Fibroblast of upper back skin (primary cell): Measurements from ENCODE around the gene CLASP1.
"Not testable (repeated sequence)": the region's sequence is repeated elsewhere in the genome, so short reads cannot be mapped to it uniquely, and the experiment has no call there.

Experiments used
- DNase-seq: peaks from one replicate; pipeline ENCODE4 v3.0.0-alpha.2; 2013

The CLASP1 gene

GRCh38 chr2:121409388-121409787, 239.9 kb downstream of the CLASP1 start:
- no peak for DNase-seq

- DNase-seq = peak; percentile 14
Observed at GRCh38 chr2:121408641-121409040, 240.6 kb downstream of the CLASP1 start.

GRCh38 chr2:121405233-121405632, 244.0 kb downstream of the CLASP1 start:
- no peak for DNase-seq

- peak; percentile 53 for DNase-seq
Observed at GRCh38 chr2:121400201-121400600, 249.1 kb downstream of the CLASP1 start.

GRCh38 chr2:121398853-121399252, 250.4 kb downstream of the CLASP1 start:
- DNase-seq = no peak

- no peak for DNase-seq
Observed at GRCh38 chr2:121390082-121390692, 259.1 kb downstream of the CLASP1 start.

GRCh38 chr2:121388371-121388770, 260.9 kb downstream of the CLASP1 start:
- DNase-seq = no peak

GRCh38 chr2:121387591-121388325, 261.5 kb downstream of the CLASP1 start:
- DNase-seq = no peak

GRCh38 chr2:121386707-121387106, 262.6 kb downstream of the CLASP1 start:
- peak; percentile 32 for DNase-seq

GRCh38 chr2:121386102-121386501, 263.2 kb downstream of the CLASP1 start:
- no peak for DNase-seq

- no peak for DNase-seq
Observed at GRCh38 chr2:121382744-121383143, 266.5 kb downstream of the CLASP1 start.

- DNase-seq = no peak
Observed at GRCh38 chr2:121377646-121378045, 271.6 kb downstream of the CLASP1 start.

- no peak for DNase-seq
Observed at GRCh38 chr2:121376535-121377250, 272.6 kb downstream of the CLASP1 start.

- DNase-seq = no peak
Observed at GRCh38 chr2:121375621-121376159, 273.6 kb downstream of the CLASP1 start.

- DNase-seq = not testable (repeated sequence)
Observed at GRCh38 chr2:121374412-121375075, 274.7 kb downstream of the CLASP1 start.

- DNase-seq = no peak
Observed at GRCh38 chr2:121372721-121373353, 276.4 kb downstream of the CLASP1 start.

GRCh38 chr2:121372082-121372481, 277.2 kb downstream of the CLASP1 start:
- DNase-seq = no peak

- DNase-seq = peak; percentile 23
Observed at GRCh38 chr2:121368836-121369235, 280.4 kb downstream of the CLASP1 start.

GRCh38 chr2:121368155-121368554, 281.1 kb downstream of the CLASP1 start:
- no peak for DNase-seq

- no peak for DNase-seq
Observed at GRCh38 chr2:121367246-121367900, 281.9 kb downstream of the CLASP1 start.

- DNase-seq = no peak
Observed at GRCh38 chr2:121366040-121366439, 283.2 kb downstream of the CLASP1 start.

- DNase-seq = no peak
Observed at GRCh38 chr2:121365061-121365460, 284.2 kb downstream of the CLASP1 start.
